LNCaP clone FGC (cell line): ENCODE measurements around the gene RPS6KA1.

Source experiments
- DNase-seq: peaks from one replicate; pipeline ENCODE4 v3.0.0-alpha.2; 2011; ENCODE audit warnings: low read depth
- H3K4me3 ChIP-seq: 2 replicates; pipeline ENCODE4 v1.5.1; 2011; ENCODE audit warnings: mild to moderate bottlenecking, low read depth, low read length, control low read depth
- TF ChIP-seq, protein P1 (sequence below): IDR thresholded peaks from 2 replicates; pipeline ENCODE4 v1.5.1; 2012; ENCODE audit warnings: mild to moderate bottlenecking; ENCODE audit not compliant: control insufficient read depth, insufficient read depth; ENCODE audit errors: extremely low read depth

Gene RPS6KA1

GRCh38 chr1:26543462-26543861, 13.9 kb downstream of the RPS6KA1 start:
- H3K4me3 ChIP-seq = no peak overlapping the region
- no peak for DNase-seq
- TF ChIP-seq, protein P1, sequence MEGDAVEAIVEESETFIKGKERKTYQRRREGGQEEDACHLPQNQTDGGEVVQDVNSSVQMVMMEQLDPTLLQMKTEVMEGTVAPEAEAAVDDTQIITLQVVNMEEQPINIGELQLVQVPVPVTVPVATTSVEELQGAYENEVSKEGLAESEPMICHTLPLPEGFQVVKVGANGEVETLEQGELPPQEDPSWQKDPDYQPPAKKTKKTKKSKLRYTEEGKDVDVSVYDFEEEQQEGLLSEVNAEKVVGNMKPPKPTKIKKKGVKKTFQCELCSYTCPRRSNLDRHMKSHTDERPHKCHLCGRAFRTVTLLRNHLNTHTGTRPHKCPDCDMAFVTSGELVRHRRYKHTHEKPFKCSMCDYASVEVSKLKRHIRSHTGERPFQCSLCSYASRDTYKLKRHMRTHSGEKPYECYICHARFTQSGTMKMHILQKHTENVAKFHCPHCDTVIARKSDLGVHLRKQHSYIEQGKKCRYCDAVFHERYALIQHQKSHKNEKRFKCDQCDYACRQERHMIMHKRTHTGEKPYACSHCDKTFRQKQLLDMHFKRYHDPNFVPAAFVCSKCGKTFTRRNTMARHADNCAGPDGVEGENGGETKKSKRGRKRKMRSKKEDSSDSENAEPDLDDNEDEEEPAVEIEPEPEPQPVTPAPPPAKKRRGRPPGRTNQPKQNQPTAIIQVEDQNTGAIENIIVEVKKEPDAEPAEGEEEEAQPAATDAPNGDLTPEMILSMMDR = no peak

DNA sequence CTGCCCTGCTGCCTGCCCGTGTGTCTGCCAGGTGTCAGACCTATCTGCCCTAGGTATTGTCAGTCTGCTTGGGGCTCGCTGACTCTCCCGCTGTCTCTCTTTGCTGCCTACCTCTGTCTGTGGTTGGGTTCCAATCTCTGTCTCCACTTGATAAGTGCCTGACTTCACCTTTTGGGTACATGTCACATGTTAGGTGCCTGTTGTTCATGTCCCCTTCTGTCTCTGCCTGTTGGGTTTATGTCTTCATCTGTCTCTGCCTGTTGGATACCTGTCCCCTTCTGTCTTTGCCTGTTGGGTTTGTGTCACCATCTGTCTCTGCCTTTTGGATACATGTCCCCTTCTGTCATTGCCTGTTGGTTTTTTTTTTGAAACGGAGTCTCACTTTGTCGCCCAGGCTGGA, 14.6 kb downstream of the RPS6KA1 start:
- H3K4me3 ChIP-seq = no peak overlapping the region
- TF ChIP-seq, protein P1 = no peak
- DNase-seq = no peak

GRCh38 chr1:26545969-26546323, 16.4 kb downstream of the RPS6KA1 start:
- no peak overlapping the region for H3K4me3 ChIP-seq
- TF ChIP-seq, protein P1 = no peak
- no peak for DNase-seq

GRCh38 chr1:26546375-26546774, 16.8 kb downstream of the RPS6KA1 start:
- no peak overlapping the region for H3K4me3 ChIP-seq
- no peak for DNase-seq
- TF ChIP-seq, protein P1 = no peak

GRCh38 chr1:26546819-26547218, 17.3 kb downstream of the RPS6KA1 start:
- no peak for DNase-seq
- H3K4me3 ChIP-seq = no peak overlapping the region
- TF ChIP-seq, protein P1 = no peak

DNA sequence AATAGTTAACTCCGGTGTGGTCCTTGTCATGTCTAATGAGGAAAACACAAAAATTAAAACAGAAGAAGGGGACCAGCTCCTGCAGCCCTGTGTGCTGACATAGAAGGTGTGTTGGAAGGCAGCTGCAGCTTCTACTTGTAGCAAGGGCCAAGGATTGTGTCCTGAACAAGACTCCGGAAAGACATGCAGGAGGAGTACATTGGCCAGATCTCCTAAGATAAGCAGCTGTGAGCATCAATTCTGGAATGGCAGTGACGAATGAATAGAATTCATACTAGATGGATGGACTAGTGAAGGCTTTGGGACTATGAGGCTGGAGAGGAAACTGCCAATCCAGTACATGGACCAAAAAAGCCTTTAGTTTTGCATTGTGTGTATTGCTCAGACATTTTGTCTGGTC, 19.3 kb downstream of the RPS6KA1 start:
- H3K4me3 ChIP-seq = no peak overlapping the region
- DNase-seq = no peak
- TF ChIP-seq, protein P1 = no peak

DNA sequence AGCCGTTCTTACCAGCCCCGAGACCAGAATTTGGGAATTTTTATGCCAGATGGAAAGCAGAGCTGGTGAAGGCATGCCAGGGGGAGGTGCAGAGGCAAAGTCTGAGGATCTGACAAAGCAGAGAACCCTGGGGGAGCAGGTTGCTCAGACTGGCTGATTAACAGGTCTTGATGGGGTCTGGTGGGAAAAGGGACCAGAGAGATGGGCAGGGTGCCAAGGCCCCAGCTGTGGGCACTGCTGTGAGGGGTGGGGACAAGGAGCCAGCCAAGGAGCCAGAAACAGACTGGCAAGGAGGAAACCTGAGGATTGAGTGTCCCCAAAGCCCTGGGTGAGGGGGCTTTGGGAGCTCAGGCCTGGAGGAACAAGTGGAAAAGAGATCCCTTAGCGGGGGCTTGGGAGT, 21.4 kb downstream of the RPS6KA1 start:
- no peak overlapping the region for H3K4me3 ChIP-seq
- TF ChIP-seq, protein P1 = no peak
- DNase-seq = no peak
